Common myeloid progenitor, CD34-positive (primary cell): ENCODE results near the gene C17orf107.

Source experiments
- CTCF ChIA-PET: fragments of 350-600 bp; sonication (Branson Sonifier 250); formaldehyde crosslinking; loops from one replicate; lab custom pipeline; 2021; ENCODE audit warnings: antibody characterized with exemption; lab: Charles Lee
- POLR2A ChIA-PET: fragments of 350-600 bp; sonication (Branson Sonifier 250); formaldehyde crosslinking; loops from one replicate; lab custom pipeline; 2021; ENCODE audit warnings: antibody characterized with exemption; lab: Charles Lee
- DNase-seq, 3 donors: peaks; one replicate each; pipeline versions ENCODE4 v3.0.0 to v3.0.0-alpha.2; 2013
- H3K27ac ChIP-seq, 2 experiments: 1 replicate in 1 of 2; 2 replicates in 1 of 2; pipeline ENCODE4 v1.7.0; 2013; ENCODE audit warnings: inconsistent platforms in 2 of 2, low read length in 2 of 2, mild to moderate bottlenecking in 2 of 2, low read depth in 1 of 2, moderate library complexity in 1 of 2; ENCODE audit not compliant: severe bottlenecking in 2 of 2, insufficient read depth in 1 of 2, poor library complexity in 1 of 2
- H3K27me3 ChIP-seq, 5 experiments: replicated peaks in 2 of 5; 1 replicate in 3 of 5; 2 replicates in 2 of 5; pipeline versions ENCODE4 v1.6.1 to v1.7.0; 2013; ENCODE audit warnings: low read length in 4 of 5, mild to moderate bottlenecking in 2 of 5, moderate library complexity in 2 of 5, inconsistent platforms in 1 of 5; ENCODE audit not compliant: insufficient read depth in 5 of 5, control insufficient read depth in 4 of 5
- H3K36me3 ChIP-seq, 4 experiments: 1 replicate in 2 of 4; 2 replicates in 2 of 4; pipeline versions ENCODE4 v1.6.1 to v1.7.0; 2013; ENCODE audit warnings: low read length in 3 of 4, control low read depth in 1 of 4, mild to moderate bottlenecking in 1 of 4; ENCODE audit not compliant: control insufficient read depth in 4 of 4, insufficient read depth in 4 of 4
- H3K4me1 ChIP-seq, 4 experiments: 1 replicate in 3 of 4; 2 replicates in 1 of 4; pipeline versions ENCODE4 v1.6.1 to v1.7.1; 2013; ENCODE audit warnings: low read length in 3 of 4, mild to moderate bottlenecking in 3 of 4, control low read depth in 1 of 4, inconsistent platforms in 1 of 4, moderate library complexity in 1 of 4; ENCODE audit not compliant: control insufficient read depth in 4 of 4, insufficient read depth in 4 of 4; ENCODE audit errors: control extremely low read depth in 1 of 4
- H3K4me3 ChIP-seq, 7 experiments: 1 replicate in 4 of 7; 2 replicates in 3 of 7; pipeline versions ENCODE4 v1.5.1 to v1.7.0; 2013; ENCODE audit warnings: mild to moderate bottlenecking in 7 of 7, low read length in 6 of 7, moderate library complexity in 6 of 7, inconsistent platforms in 2 of 7, low read depth in 2 of 7, control low read depth in 1 of 7; ENCODE audit not compliant: insufficient read depth in 4 of 7, control insufficient read depth in 1 of 7; ENCODE audit errors: extremely low read depth in 1 of 7
- H3K9me3 ChIP-seq, 5 experiments: 1 replicate in 4 of 5; 2 replicates in 1 of 5; pipeline versions ENCODE4 v1.6.1 to v1.7.1; 2013; ENCODE audit warnings: low read length in 4 of 5, mild to moderate bottlenecking in 2 of 5, inconsistent platforms in 1 of 5, low read depth in 1 of 5, moderate library complexity in 1 of 5; ENCODE audit not compliant: control insufficient read depth in 4 of 5, insufficient read depth in 2 of 5; ENCODE audit errors: control extremely low read depth in 1 of 5
- WGBS: methylation state at CpG from one replicate; pipeline ENCODE4 v1.1.5; 2013; ENCODE audit not compliant: insufficient coverage; 5-methylcytosine and 5-hydroxymethylcytosine counted together

Gene C17orf107

GRCh38 chr17:4942760-4943508, 43.6 kb downstream of the C17orf107 start:
- H3K4me3 ChIP-seq = peak overlapping the region in 2 of 7 experiments; percentile 12 to 90
- peaks cover 34 to 84% (median 75%) of the 10 kb centered on the region in 4 experiments for H3K4me1 ChIP-seq
- ChIA-PET POLR2A (no interaction called here), CTCF (interaction anchor here (0.6 to 1.6 kb wide), 5 partner anchors 13 to 42 kb away, joined by 3 to 4 read pairs (median 4); no protein-coding TSS in a partner anchor)
- no peak for DNase-seq
- WGBS = 94% methylated on average over 4 of the region's 13 CpGs
- peaks cover 0 to 54% (median 30%) of the 10 kb centered on the region in 4 experiments for H3K36me3 ChIP-seq
- H3K27me3 ChIP-seq = no peaks in the 10 kb centered on the region
- peak overlapping the region; percentile 53 to 96 for H3K27ac ChIP-seq
- H3K9me3 ChIP-seq = no peaks in the 10 kb centered on the region

- Histone ChIP-seq H3K4me1 (peaks cover 32 to 77% (median 72%) of the 10 kb centered on the region in 4 experiments), H3K36me3 (peaks cover 0 to 46% (median 29%) of the 10 kb centered on the region in 4 experiments), H3K27me3 (no peaks in the 10 kb centered on the region), H3K4me3 (peak overlapping the region in 6 of 7 experiments; percentile 13 to 98 (median 50)), H3K27ac (peak overlapping the region; percentile 48 to 87), H3K9me3 (no peaks in the 10 kb centered on the region)
- no CpG with 5 or more reads among the region's 3 CpGs for WGBS
- POLR2A ChIA-PET = interaction anchor here (1.1 kb wide), 1 partner anchor 8 kb away, joined by 4 read pairs; no protein-coding TSS in a partner anchor
- DNase-seq = peak in 2 of 3 donors; percentile 69 to 73
- CTCF ChIA-PET = interaction anchor here (1.1 to 1.2 kb wide), 2 partner anchors 11 to 12 kb away, joined by 4 read pairs; no protein-coding TSS in a partner anchor
These were observed 44.8 kb downstream of the C17orf107 start for GRCh38 chr17:4944163-4944553.

- H3K9me3 ChIP-seq = no peaks in the 10 kb centered on the region
- H3K36me3 ChIP-seq = peaks cover 0 to 46% (median 29%) of the 10 kb centered on the region in 4 experiments
- CTCF ChIA-PET = interaction anchor here (0.6 to 1.1 kb wide), 2 partner anchors 11 to 36 kb away, joined by 3 to 4 read pairs; no protein-coding TSS in a partner anchor
- no peak for DNase-seq
- 11% methylated on average over 4 of the region's 8 CpGs for WGBS
- H3K4me3 ChIP-seq = peak overlapping the region in 6 of 7 experiments; percentile 13 to 98 (median 50)
- POLR2A ChIA-PET = interaction anchor here (1.1 kb wide), 1 partner anchor 8 kb away, joined by 4 read pairs; no protein-coding TSS in a partner anchor
- peak overlapping the region; percentile 48 to 87 for H3K27ac ChIP-seq
- H3K27me3 ChIP-seq = no peaks in the 10 kb centered on the region
- H3K4me1 ChIP-seq = peaks cover 32 to 74% (median 71%) of the 10 kb centered on the region in 4 experiments
These were observed 45.3 kb downstream of the C17orf107 start for GRCh38 chr17:4944554-4945175.

GRCh38 chr17:4945176-4945943, 46.0 kb downstream of the C17orf107 start:
- peaks cover 0 to 46% (median 29%) of the 10 kb centered on the region in 4 experiments for H3K36me3 ChIP-seq
- H3K9me3 ChIP-seq = no peaks in the 10 kb centered on the region
- H3K27me3 ChIP-seq = no peaks in the 10 kb centered on the region
- CTCF ChIA-PET = interaction anchor here (0.6 to 1.2 kb wide), 3 partner anchors 10 to 37 kb away, joined by 3 to 5 read pairs (median 4); no protein-coding TSS in a partner anchor
- POLR2A ChIA-PET = interaction anchor here (1.3 kb wide), 1 partner anchor 22 kb away, joined by 4 read pairs; the partner anchor contains the start of gene SPAG7
- 10% methylated on average over 2 of the region's 7 CpGs for WGBS
- H3K4me3 ChIP-seq = peak overlapping the region in 5 of 7 experiments; percentile 13 to 98 (median 65)
- H3K4me1 ChIP-seq = peaks cover 32 to 76% (median 75%) of the 10 kb centered on the region in 4 experiments
- DNase-seq = peak in 2 of 3 donors; percentile 71 to 74
- peak overlapping the region; percentile 48 to 87 for H3K27ac ChIP-seq

- WGBS = no CpG with 5 or more reads among the region's 4 CpGs
These were observed 46.6 kb downstream of the C17orf107 start for GRCh38 chr17:4945944-4946280.

GRCh38 chr17:4946312-4946976, 47.1 kb downstream of the C17orf107 start:
- WGBS = 47% methylated on average over 10 of the region's 16 CpGs
- Histone ChIP-seq H3K36me3 (peaks cover 0 to 46% (median 29%) of the 10 kb centered on the region in 4 experiments), H3K27ac (peak overlapping the region; percentile 33 to 87), H3K9me3 (no peaks in the 10 kb centered on the region), H3K4me1 (peaks cover 30 to 80% (median 78%) of the 10 kb centered on the region in 4 experiments), H3K4me3 (peak overlapping the region in 6 of 7 experiments; percentile 72 to 98 (median 93)), H3K27me3 (no peaks in the 10 kb centered on the region)
- POLR2A ChIA-PET = interaction anchor here (1.1 to 1.3 kb wide), 2 partner anchors 21 to 47 kb away, joined by 4 read pairs; partner anchors contain the start of genes C17orf107 and SPAG7
- DNase-seq = no peak
- CTCF ChIA-PET = interaction anchor here (1.1 to 1.7 kb wide), 8 partner anchors 9 to 114 kb away, joined by 3 to 8 read pairs (median 4); no protein-coding TSS in a partner anchor

More at GRCh38 chr17:4945944-4946280, 46.6 kb downstream of the C17orf107 start:
- H3K4me3 ChIP-seq = peak overlapping the region in 5 of 7 experiments; percentile 72 to 98 (median 90)
- CTCF ChIA-PET = interaction anchor here (1.2 to 1.7 kb wide), 3 partner anchors 9 to 21 kb away, joined by 4 to 8 read pairs (median 5); no protein-coding TSS in a partner anchor
- peaks cover 0 to 46% (median 29%) of the 10 kb centered on the region in 4 experiments for H3K36me3 ChIP-seq
- POLR2A ChIA-PET = interaction anchor here (1.3 kb wide), 1 partner anchor 22 kb away, joined by 4 read pairs; the partner anchor contains the start of gene SPAG7
- H3K27ac ChIP-seq = peak overlapping the region; percentile 27 to 87
- no peaks in the 10 kb centered on the region for H3K27me3 ChIP-seq
- H3K4me1 ChIP-seq = peaks cover 34 to 80% (median 79%) of the 10 kb centered on the region in 4 experiments
- DNase-seq = no peak
- no peaks in the 10 kb centered on the region for H3K9me3 ChIP-seq
